ENCODE measurements around the gene GNAL. TPM values are rescaled to one million over a fixed set of nuclear protein-coding genes. Genes with fewer than 3 reads are reported as not detected.

GNAL gene
- total and polyA plus RNA-seq, 2 of the 4 experiments (the other 2 are of a cell fraction) = 0.15 to 0.36 TPM

GRCh38 chr18:11760498-11761167 is 71.6 kb downstream of the GNAL start:
- no peak overlapping the region for H2AFZ ChIP-seq (replicated peaks; ENCODE audit: low read length, poor library complexity)
- no peaks in the 10 kb centered on the region for H4K20me1 ChIP-seq (ENCODE audit: insufficient read depth, low read length)
- intact Hi-C loops (cut with micrococcal nuclease) = no loop called here
- H2AK5ac ChIP-seq (ENCODE audit: low read depth, low read length) = no peak overlapping the region
- dilution Hi-C loops (cut with HindIII; ENCODE audit: low sequenced_read_pairs, unreplicated experiment) = no loop called here
- H3K9ac ChIP-seq (ENCODE audit: low read depth, low read length) = no peak overlapping the region
- H3K4me3 ChIP-seq (ENCODE audit: insufficient read depth, low read depth, low read length) = no peak overlapping the region
- no peaks in the 10 kb centered on the region for H3K9me3 ChIP-seq (ENCODE audit: control insufficient read depth, insufficient read depth, low read length)
- no peak overlapping the region for H3K4ac ChIP-seq (ENCODE audit: low read depth, low read length)
- BruUV-seq (replicated peaks) = no TSS peak
- ChIA-PET POLR2A (ENCODE audit: unreplicated experiment) (no interaction called here), CTCF (no interaction called here)
- no peak overlapping the region for H3K18ac ChIP-seq (ENCODE audit: low read depth, low read length)
- no peak overlapping the region for H3K56ac ChIP-seq (ENCODE audit: extremely low read depth, insufficient read depth, low read length)
- H3K23ac ChIP-seq (ENCODE audit: low read depth, low read length) = no peak overlapping the region
- ATAC-seq (ENCODE audit: low read depth) (no peak), DNase-seq (no peak)
- no peak overlapping the region for H2BK15ac ChIP-seq (ENCODE audit: low read depth, low read length)
- H2BK5ac ChIP-seq (ENCODE audit: low read depth, low read length, poor library complexity, severe bottlenecking) = no peak overlapping the region
- H3K4me2 ChIP-seq (ENCODE audit: low read depth, low read length) = no peak overlapping the region
- H3K14ac ChIP-seq (replicated peaks; ENCODE audit: low read depth, low read length) = no peak overlapping the region
- TF ChIP-seq BHLHE40 (IDR thresholded peaks at IDR 0.05; ENCODE audit: low read depth, low read length) (no peak), FOS (IDR thresholded peaks at IDR 0.05; ENCODE audit: low read depth, low read length) (no peak), USF2 (IDR thresholded peaks at IDR 0.05; ENCODE audit: low read depth, low read length) (no peak), RFX5 (IDR thresholded peaks at IDR 0.05; ENCODE audit: low read depth, low read length) (no peak), MXI1 (IDR thresholded peaks at IDR 0.05; ENCODE audit: borderline replicate concordance, low read depth, low read length) (no peak), CTCF (conservative IDR thresholded peaks at IDR 0.05; ENCODE audit: low read depth, low read length) (no peak), MAFK (IDR thresholded peaks at IDR 0.05; ENCODE audit: low read depth, low read length) (no peak), POLR2A (IDR thresholded peaks at IDR 0.05; ENCODE audit: low read depth, low read length) (no peak), NFE2L2 (IDR thresholded peaks at IDR 0.05; ENCODE audit: low read depth, low read length) (no peak), RCOR1 (IDR thresholded peaks at IDR 0.05; ENCODE audit: insufficient replicate concordance, low read length) (no peak)
- H2BK120ac ChIP-seq (ENCODE audit: low read depth, low read length) = no peak overlapping the region
- H3K9me1 ChIP-seq (ENCODE audit: insufficient read depth, low read length) = no peaks in the 10 kb centered on the region
- no peaks in the 10 kb centered on the region for H3K79me1 ChIP-seq (ENCODE audit: low read depth in 1 of 2, low read length in 2 of 2)
- H2AK9ac ChIP-seq (replicated peaks; ENCODE audit: low read depth, low read length, poor library complexity) = no peak overlapping the region
- no peak overlapping the region for H4K5ac ChIP-seq (ENCODE audit: low read depth, low read length)
- H2BK20ac ChIP-seq (ENCODE audit: low read depth, low read length) = no peak overlapping the region
- no peaks in the 10 kb centered on the region for H3K4me1 ChIP-seq (ENCODE audit: control insufficient read depth, insufficient read depth, low read length)
- in situ Hi-C loops (cut with MboI; ENCODE audit: low sequenced_read_pairs) = no loop called here
- H3K36me3 ChIP-seq (ENCODE audit: control insufficient read depth, insufficient read depth, low read length) = no peaks in the 10 kb centered on the region
- H4K8ac ChIP-seq (ENCODE audit: low read depth in 2 of 2, low read length in 2 of 2) = no peak overlapping the region
- no peak overlapping the region for H3K27ac ChIP-seq (ENCODE audit: insufficient read depth, low read length)
- peaks cover 27% of the 10 kb centered on the region for H3K27me3 ChIP-seq (ENCODE audit: control insufficient read depth, insufficient read depth, low read length)
- WGBS, 2 experiments (ENCODE audit: extremely low coverage in 2 of 2, insufficient read length in 1 of 2) = 80% methylated on average over 3 of the region's 7 CpGs; no CpG with 5 or more reads in 1 of the 2 experiments
- H4K91ac ChIP-seq (ENCODE audit: insufficient read depth, low read depth, low read length) = no peak overlapping the region
